Kidney epithelial cell (primary cell): ENCODE results near the gene LNX1. TPM values are rescaled to one million over a fixed set of nuclear protein-coding genes. Genes with fewer than 3 reads are reported as not detected.

ENCODE experiments used
- DNase-seq: peaks from one replicate; pipeline ENCODE4 v3.0.0-alpha.2; 2010; ENCODE audit warnings: low read depth
- H3K27me3 ChIP-seq: 2 replicates; pipeline ENCODE4 v1.6.0; 2011; ENCODE audit warnings: low read length; ENCODE audit not compliant: control insufficient read depth, insufficient read depth
- H3K36me3 ChIP-seq: 2 replicates; pipeline ENCODE4 v1.5.1; 2011; ENCODE audit warnings: low read length; ENCODE audit not compliant: control insufficient read depth, insufficient read depth
- H3K4me3 ChIP-seq: 2 replicates; pipeline ENCODE4 v1.5.1; 2011; ENCODE audit warnings: low read depth, mild to moderate bottlenecking, control low read depth, low read length
- total RNA-seq: library from RNA; depleted of rRNA; stranded (reverse); fragments of >200 nt; gene quantifications from 2 replicates; pipeline ENCODE4 v1.2.3, GENCODE V29; 2015
- TF ChIP-seq, protein P1 (sequence below): IDR thresholded peaks from 2 replicates; pipeline ENCODE4 v1.5.1; 2011; ENCODE audit warnings: mild to moderate bottlenecking, moderate library complexity, low read length, control low read depth, inconsistent platforms; ENCODE audit not compliant: insufficient read depth, poor library complexity, severe bottlenecking

The LNX1 gene
- total RNA-seq, 1 donor from 2014 or later, result 6.9 TPM

DNA sequence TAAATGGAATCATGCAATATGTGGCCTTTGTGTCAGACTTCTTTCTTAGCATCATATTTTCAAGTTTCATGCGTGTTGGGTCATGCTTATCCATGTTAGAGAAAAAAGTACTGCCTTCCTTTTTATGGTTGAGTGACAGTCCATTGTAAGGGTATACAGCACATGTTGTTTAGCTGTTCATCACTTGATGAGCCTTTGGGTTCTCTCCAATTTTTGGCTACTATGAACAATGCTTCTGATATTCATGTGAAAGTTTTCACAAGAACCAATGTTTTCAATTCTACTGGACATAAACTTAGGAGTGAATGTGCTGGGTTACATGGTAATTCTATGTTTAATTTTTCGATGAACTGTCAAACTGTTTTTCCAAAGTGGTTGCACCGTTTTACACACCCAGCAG is 28.1 kb upstream of the LNX1 start:
- no peaks in the 10 kb centered on the region for H3K27me3 ChIP-seq
- TF ChIP-seq, protein P1, sequence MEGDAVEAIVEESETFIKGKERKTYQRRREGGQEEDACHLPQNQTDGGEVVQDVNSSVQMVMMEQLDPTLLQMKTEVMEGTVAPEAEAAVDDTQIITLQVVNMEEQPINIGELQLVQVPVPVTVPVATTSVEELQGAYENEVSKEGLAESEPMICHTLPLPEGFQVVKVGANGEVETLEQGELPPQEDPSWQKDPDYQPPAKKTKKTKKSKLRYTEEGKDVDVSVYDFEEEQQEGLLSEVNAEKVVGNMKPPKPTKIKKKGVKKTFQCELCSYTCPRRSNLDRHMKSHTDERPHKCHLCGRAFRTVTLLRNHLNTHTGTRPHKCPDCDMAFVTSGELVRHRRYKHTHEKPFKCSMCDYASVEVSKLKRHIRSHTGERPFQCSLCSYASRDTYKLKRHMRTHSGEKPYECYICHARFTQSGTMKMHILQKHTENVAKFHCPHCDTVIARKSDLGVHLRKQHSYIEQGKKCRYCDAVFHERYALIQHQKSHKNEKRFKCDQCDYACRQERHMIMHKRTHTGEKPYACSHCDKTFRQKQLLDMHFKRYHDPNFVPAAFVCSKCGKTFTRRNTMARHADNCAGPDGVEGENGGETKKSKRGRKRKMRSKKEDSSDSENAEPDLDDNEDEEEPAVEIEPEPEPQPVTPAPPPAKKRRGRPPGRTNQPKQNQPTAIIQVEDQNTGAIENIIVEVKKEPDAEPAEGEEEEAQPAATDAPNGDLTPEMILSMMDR, result no peak
- no peaks in the 10 kb centered on the region for H3K36me3 ChIP-seq
- H3K4me3 ChIP-seq, result no peak overlapping the region
- DNase-seq, result no peak

DNA sequence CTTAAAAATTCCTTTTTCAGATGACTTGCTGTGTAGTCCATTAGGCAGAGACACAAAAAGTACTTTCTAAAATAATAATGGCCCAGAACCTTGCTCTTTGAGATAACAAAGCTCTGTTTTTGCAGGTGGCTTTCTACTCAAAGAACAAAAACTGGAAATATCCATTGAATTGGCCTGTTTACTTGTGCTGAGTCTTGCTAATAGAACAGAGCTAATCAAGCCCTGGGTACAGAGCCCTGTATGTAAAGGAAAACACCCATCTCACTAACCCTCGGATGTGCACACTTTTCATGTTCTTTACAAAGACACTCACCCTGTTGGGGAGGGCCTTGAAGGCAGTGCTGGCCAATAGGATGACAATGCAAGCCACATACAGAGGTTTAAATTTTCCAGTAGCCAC is 27.0 kb upstream of the LNX1 start:
- TF ChIP-seq, protein P1, result no peak
- no peaks in the 10 kb centered on the region for H3K36me3 ChIP-seq
- DNase-seq, result no peak
- no peak overlapping the region for H3K4me3 ChIP-seq
- H3K27me3 ChIP-seq, result no peaks in the 10 kb centered on the region

DNA sequence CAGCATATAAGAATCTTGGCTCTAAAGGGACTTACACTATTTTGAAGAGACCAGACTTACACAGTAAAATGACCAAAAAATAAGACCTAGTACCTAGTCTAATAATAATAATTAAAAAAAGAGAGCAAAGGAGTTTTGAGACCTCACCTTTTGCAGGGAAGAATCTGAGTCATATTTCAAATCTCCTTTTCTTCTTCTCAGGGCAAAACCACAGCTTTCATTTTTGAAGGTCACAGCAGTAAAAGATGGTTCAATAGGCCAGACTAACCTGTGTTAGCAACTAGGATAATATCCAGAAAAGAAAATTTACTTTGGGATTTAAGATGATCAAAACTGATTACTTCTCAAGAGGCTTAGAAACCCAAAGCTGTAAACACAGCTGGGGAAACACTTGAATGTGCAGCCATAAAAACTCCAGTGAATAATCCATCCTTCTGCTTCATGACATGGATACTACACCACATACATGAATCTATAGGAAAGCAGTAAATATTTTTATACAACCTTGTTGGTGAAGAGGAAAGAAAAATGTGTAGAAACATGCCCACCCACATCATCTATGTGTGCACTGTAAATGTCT is 25.9 kb upstream of the LNX1 start:
- no peak for DNase-seq
- TF ChIP-seq, protein P1, result no peak
- no peak overlapping the region for H3K4me3 ChIP-seq
- H3K36me3 ChIP-seq, result no peaks in the 10 kb centered on the region
- H3K27me3 ChIP-seq, result no peaks in the 10 kb centered on the region

DNA sequence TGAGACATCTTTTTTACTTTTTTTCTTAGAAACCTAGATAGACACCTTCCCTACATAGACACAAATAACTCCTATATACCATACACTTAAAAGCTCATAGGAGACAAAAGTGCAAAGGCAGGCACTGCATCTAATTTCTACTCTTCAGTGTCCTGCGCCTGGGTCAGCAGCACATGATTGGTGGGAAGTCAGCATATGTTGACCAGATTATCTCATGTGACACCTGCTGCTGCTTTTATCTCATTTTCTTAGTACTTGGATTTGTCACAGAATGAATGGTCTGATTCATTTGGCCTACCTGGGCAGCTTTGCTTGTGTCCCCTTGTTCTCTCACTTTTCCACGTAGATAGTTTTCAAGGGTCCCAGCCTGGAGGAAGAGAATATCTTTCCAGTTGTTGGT is 24.9 kb upstream of the LNX1 start:
- no peak for DNase-seq
- no peak overlapping the region for H3K4me3 ChIP-seq
- TF ChIP-seq, protein P1, result no peak
- H3K36me3 ChIP-seq, result no peaks in the 10 kb centered on the region
- H3K27me3 ChIP-seq, result no peaks in the 10 kb centered on the region

DNA sequence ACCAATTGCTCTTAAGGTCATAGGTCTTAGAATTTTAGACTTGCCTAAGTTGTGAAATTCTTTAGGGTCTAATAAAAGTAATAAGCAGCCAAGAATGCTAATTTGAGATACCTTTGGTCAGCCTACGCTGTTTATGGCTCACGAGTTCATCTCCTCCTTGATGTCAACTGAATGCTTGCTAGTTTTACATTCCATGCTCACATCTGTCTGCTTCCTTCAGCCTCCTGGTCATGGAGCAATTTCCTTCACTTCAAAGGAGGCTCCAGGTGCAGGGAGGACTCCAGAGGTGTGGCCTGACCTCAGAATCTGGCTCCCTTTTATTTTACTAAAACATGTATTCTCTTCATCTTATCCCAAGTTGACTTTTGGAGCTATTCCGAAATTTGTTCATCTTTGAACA is 23.3 kb upstream of the LNX1 start:
- TF ChIP-seq, protein P1, result peak; percentile 12
- no peak for DNase-seq

DNA sequence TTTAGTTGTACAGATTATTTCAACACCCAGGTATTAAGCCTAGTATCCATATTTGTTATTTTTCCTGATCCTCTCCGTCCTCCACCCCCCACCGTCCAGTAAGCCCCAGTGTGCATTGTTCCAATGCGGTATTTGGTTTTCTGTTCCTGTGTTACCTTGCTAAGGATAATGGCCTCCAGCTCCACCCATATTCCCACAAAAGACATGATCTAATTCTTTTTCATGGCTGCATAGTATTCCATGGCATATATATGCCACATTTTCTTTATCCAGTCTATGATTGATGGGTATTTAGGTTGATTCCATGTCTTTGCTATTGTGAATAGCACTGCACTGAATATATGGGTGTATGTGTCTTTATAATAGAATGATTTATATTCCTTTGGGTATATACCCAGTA is 22.1 kb upstream of the LNX1 start:
- no peaks in the 10 kb centered on the region for H3K27me3 ChIP-seq
- DNase-seq, result no peak
- H3K36me3 ChIP-seq, result no peaks in the 10 kb centered on the region
- TF ChIP-seq, protein P1, result no peak
- H3K4me3 ChIP-seq, result no peak overlapping the region

More for the DNA sequence above, 23.3 kb upstream of the LNX1 start:
- Histone ChIP-seq H3K36me3 (no peaks in the 10 kb centered on the region), H3K4me3 (no peak overlapping the region), H3K27me3 (no peaks in the 10 kb centered on the region)
